ENCODE measurements around the gene FATE1.
A peak's percentile ranks its signal among the peaks of the same experiment; 100 is the strongest.

FATE1 gene

DNA sequence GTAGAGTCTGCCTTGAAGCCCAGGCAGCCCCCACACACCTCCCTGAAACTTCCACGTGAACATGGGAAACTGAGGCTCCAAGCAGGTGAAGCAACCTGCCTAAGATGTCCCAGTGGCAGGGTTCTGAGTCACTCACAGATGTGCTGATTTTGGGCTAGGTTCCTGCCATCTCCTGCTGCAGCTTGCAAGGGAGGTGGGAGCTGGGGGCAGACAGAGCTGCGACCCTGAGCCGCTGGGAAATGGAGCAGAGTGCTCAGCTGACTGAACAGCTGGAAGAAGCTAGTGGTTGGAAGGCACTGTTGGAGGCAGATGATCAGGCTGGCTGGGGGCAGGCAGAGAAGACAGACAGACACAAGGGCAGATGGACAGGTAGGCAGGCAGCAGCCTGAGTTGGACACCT, 3.6 kb upstream of the FATE1 start:
- H3K4me3 ChIP-seq (replicated peaks; ENCODE audit: low read depth, low read length) = no peak overlapping the region
- no peak for DNase-seq (ENCODE audit: extremely low read depth, low read depth)
- TF ChIP-seq, protein P1, sequence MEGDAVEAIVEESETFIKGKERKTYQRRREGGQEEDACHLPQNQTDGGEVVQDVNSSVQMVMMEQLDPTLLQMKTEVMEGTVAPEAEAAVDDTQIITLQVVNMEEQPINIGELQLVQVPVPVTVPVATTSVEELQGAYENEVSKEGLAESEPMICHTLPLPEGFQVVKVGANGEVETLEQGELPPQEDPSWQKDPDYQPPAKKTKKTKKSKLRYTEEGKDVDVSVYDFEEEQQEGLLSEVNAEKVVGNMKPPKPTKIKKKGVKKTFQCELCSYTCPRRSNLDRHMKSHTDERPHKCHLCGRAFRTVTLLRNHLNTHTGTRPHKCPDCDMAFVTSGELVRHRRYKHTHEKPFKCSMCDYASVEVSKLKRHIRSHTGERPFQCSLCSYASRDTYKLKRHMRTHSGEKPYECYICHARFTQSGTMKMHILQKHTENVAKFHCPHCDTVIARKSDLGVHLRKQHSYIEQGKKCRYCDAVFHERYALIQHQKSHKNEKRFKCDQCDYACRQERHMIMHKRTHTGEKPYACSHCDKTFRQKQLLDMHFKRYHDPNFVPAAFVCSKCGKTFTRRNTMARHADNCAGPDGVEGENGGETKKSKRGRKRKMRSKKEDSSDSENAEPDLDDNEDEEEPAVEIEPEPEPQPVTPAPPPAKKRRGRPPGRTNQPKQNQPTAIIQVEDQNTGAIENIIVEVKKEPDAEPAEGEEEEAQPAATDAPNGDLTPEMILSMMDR (IDR thresholded peaks at IDR 0.05; ENCODE audit: low read depth, low read length, missing control alignments) = no peak

DNA sequence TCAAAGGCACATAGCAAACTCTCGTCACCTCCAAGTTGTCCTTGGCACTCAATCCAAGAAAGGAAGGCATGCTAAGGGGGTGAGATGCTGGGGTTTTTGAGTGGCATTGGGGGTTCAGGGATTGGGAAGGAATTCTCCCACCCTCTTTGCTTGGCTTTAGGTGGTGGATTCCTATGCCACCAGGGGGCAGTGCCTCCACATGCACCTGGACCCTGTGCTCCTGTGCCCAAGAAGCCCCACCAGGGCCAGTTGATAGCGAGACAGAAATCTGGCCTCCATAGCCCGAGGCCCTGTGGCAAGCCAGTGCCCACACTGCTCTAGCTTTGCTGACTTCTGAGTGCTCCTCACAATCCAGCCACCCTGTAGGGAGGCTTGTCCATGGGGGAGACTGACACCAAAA, 2.0 kb upstream of the FATE1 start:
- no peak for DNase-seq (ENCODE audit: extremely low read depth, low read depth)

DNA sequence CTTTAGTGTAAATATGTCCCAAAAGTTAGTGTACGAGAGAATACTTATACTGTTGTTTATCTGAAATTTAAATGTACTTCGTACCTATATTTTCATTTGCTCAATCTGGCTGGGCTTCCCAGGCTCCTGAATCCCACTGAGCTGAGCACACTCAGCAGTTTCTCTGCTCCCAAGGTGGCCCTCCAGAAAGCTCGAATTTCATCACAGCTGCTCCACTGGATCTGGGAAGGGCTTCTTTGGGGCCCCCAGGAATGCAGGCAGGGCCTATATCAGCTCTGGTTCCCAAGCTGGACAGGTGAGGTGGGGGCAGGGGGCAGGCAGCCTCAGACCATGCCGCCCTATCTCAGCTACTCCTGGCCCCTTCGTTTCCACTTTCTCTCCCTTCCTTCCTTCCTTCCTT, 1.5 kb upstream of the FATE1 start:
- DNase-seq (ENCODE audit: extremely low read depth, low read depth) = no peak
- no peak overlapping the region for H3K4me3 ChIP-seq (replicated peaks; ENCODE audit: low read depth, low read length)
- TF ChIP-seq, protein P1 (IDR thresholded peaks at IDR 0.05; ENCODE audit: low read depth, low read length, missing control alignments) = no peak

More for the DNA sequence above, 2.0 kb upstream of the FATE1 start:
- H3K4me3 ChIP-seq (replicated peaks; ENCODE audit: low read depth, low read length) = no peak overlapping the region
- TF ChIP-seq, protein P1 (IDR thresholded peaks at IDR 0.05; ENCODE audit: low read depth, low read length, missing control alignments) = peak; percentile 51

DNA sequence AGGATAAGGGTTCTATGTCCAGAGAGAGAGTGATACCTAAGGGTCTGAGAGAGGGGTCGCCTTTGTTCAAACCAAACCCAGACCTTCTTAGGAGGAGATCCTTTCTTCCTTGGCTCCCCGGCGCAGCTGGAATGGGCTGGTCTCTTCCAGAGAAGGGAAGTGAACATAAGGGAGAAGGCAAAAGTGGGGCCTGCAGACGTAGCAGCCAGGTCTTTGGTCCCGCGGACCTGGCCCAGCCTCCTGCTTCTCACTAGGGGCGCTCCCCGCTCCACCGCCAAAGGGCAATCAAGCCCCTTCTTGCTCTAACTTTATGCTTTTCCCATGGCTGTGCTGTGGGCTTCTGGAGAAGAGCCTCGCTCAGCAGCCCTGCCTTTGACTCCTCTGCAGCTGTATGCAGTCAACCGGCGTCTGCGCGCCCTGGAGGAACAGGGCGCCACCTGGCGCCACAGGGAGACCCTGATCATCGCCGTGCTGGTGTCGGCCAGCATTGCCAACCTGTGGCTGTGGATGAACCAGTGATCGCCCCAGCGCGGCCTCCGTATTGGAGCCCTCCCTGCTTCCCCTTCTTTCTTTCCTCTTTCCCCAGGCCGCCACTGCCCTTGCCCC, 6.5 kb downstream of the FATE1 start:
- TF ChIP-seq, protein P1 (IDR thresholded peaks at IDR 0.05; ENCODE audit: low read depth, low read length, missing control alignments) = peak; percentile 42
- H3K4me3 ChIP-seq (replicated peaks; ENCODE audit: low read depth, low read length) = no peak overlapping the region
- no peak for DNase-seq (ENCODE audit: extremely low read depth, low read depth)

DNA sequence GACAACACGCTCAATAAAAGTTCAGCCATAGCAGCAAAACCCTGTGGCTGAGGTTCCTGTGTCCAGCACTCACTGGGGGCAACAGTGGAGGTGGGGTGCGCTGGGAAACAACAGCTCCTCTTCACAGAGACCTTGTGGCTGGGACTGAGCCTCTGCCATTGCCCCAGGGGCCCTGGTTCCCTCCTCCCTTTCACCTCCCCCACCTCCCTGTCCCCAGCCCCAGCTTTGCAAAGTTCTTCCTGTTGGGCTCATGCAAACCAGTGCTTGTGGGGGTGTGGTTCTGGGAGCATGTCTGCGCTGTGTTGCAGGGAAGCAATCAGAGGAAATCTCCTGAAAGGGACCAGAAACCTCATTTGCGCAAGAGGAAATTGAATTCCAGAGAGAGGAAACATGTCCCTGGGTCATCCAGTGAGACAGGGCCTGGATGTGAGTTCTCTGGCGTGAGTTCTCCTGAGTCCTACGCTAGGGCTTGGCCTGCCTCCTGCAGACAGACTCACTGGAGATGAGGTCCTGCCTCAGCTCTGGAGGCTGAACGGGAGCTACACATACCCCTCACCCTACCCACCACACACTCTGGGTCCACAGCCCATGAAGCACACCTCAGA, 7.4 kb downstream of the FATE1 start:
- TF ChIP-seq, protein P1 (IDR thresholded peaks at IDR 0.05; ENCODE audit: low read depth, low read length, missing control alignments) = no peak
- DNase-seq (ENCODE audit: extremely low read depth, low read depth) = no peak
- no peak overlapping the region for H3K4me3 ChIP-seq (replicated peaks; ENCODE audit: low read depth, low read length)

DNA sequence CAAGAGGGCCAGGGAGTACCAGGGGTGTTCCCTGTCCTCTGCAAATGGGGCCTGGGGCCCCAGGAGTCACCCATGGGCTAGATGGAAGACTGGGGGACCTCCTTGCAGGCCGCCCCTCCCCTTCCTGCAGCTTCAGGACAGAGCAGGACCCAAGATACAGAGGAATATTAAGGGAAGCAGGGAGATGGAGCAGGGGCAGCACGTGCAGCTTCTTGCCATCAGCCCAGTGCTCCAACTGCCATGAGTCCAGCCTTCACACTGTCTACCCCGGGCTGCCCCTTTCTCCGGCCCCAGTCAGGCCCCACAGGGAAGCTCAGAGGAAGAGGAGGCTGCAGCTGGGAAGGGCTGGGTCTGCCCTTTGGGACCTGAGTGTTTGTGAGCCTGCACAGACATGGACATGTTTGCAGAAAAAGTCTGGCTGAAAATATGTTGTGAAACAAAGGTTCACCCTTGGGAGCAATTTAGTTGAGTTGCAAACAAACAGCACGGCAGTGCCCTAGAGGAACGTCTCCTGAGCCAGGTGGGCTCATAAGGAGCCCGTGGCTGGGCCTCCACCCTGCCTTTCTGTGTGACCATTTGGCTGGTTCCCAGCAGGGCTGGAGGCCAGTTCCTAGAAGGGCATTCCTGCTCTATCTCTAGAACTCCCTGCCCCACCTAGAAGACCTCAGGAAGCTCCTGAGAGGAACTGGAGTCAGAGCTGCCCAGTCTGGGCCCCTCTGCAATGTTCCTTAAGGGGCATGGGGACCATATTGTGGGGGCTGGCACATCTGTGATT, 8.9 kb downstream of the FATE1 start:
- DNase-seq (ENCODE audit: extremely low read depth, low read depth) = no peak
- H3K4me3 ChIP-seq (replicated peaks; ENCODE audit: low read depth, low read length) = no peak overlapping the region

More for the DNA sequence above, 8.9 kb downstream of the FATE1 start:
- TF ChIP-seq, protein P1 (IDR thresholded peaks at IDR 0.05; ENCODE audit: low read depth, low read length, missing control alignments) = no peak
